GM13977 (cell line): ENCODE measurements around the gene TNFAIP8.

Experiments used
- DNase-seq: peaks from one replicate; pipeline ENCODE4 v3.0.0; 2012; ENCODE audit warnings: low spot score
- CTCF ChIP-seq: IDR thresholded peaks from 2 replicates; pipeline ENCODE4 v1.5.1; 2012; ENCODE audit warnings: mild to moderate bottlenecking, control low read depth; ENCODE audit not compliant: insufficient read depth; ENCODE audit errors: extremely low read depth, missing control alignments
- in situ Hi-C: fragments of 300-500 bp; cut with MboI; formaldehyde crosslinking; loops from one replicate; pipeline ENCODE4 v1.12.0; 2022; ENCODE audit warnings: low sequenced_read_pairs, low pct_unique_long_range_greater_than_20kb, mixed read lengths, inconsistent platforms; ENCODE audit not compliant: unreplicated experiment

The TNFAIP8 gene

GRCh38 chr5:119402081-119402480, 46.3 kb downstream of the TNFAIP8 start:
- DNase-seq: no peak
- in situ Hi-C loops: no loop called here
- no peak for TF ChIP-seq CTCF

- DNase-seq: no peak
- no peak for TF ChIP-seq CTCF
- in situ Hi-C loops: no loop called here
Measured at GRCh38 chr5:119402555-119402954, 46.7 kb downstream of the TNFAIP8 start.

- in situ Hi-C loops: no loop called here
- DNase-seq: no peak
- no peak for TF ChIP-seq CTCF
Measured at GRCh38 chr5:119404033-119404432, 48.2 kb downstream of the TNFAIP8 start.

- in situ Hi-C loops: no loop called here
- DNase-seq: no peak
- no peak for TF ChIP-seq CTCF
Measured at GRCh38 chr5:119405419-119405818, 49.6 kb downstream of the TNFAIP8 start.

GRCh38 chr5:119406551-119407110, 50.8 kb downstream of the TNFAIP8 start:
- no peak for DNase-seq
- in situ Hi-C loops: no loop called here
- no peak for TF ChIP-seq CTCF

- in situ Hi-C loops: no loop called here
- no peak for DNase-seq
- peak; percentile 45 for TF ChIP-seq CTCF
Measured at GRCh38 chr5:119409235-119409815, 53.5 kb downstream of the TNFAIP8 start.
